CD4-positive, alpha-beta memory T cell (primary cell): ENCODE measurements around the gene TMEM179B. TPM values are rescaled to one million over a fixed set of nuclear protein-coding genes. Genes with fewer than 3 reads are reported as not detected.

Experiments used
- CTCF ChIA-PET: fragments of 350-600 bp; sonication (Branson Sonifier 250); formaldehyde crosslinking; loops from one replicate; lab custom pipeline; 2021; ENCODE audit warnings: inconsistent platforms; ENCODE audit not compliant: partially characterized antibody; lab: Charles Lee
- POLR2A ChIA-PET: fragments of 350-600 bp; sonication (Branson Sonifier 250); formaldehyde crosslinking; loops from one replicate; lab custom pipeline; 2021; ENCODE audit not compliant: partially characterized antibody; lab: Charles Lee
- DNase-seq, 5 donors: peaks; one replicate each; pipeline versions ENCODE4 v3.0.0 to v3.0.0-alpha.2; 2020 to 2022; ENCODE audit warnings: mixed read lengths in 1 of 5
- H3K27ac ChIP-seq: one replicate; pipeline ENCODE4 v1.7.0; 2013; ENCODE audit warnings: low read depth, low read length
- H3K27me3 ChIP-seq: 2 replicates; pipeline ENCODE4 v1.7.0; 2013; ENCODE audit warnings: mild to moderate bottlenecking, low read length, moderate library complexity; ENCODE audit not compliant: insufficient read depth
- H3K36me3 ChIP-seq: 2 replicates; pipeline ENCODE4 v1.7.0; 2013; ENCODE audit warnings: mild to moderate bottlenecking, low read length, moderate library complexity; ENCODE audit not compliant: insufficient read depth
- H3K4me1 ChIP-seq: 2 replicates; pipeline ENCODE4 v1.7.0; 2013; ENCODE audit warnings: mild to moderate bottlenecking, low read length, moderate library complexity; ENCODE audit not compliant: insufficient read depth
- H3K4me3 ChIP-seq, 2 donors: one replicate each; pipeline ENCODE4 v1.7.0; 2013; ENCODE audit warnings: low read length in 2 of 2, mild to moderate bottlenecking in 1 of 2
- H3K9me3 ChIP-seq, 2 donors: one replicate each; pipeline ENCODE4 v1.7.0; 2013; ENCODE audit warnings: low read length in 2 of 2, control low read depth in 1 of 2; ENCODE audit not compliant: control insufficient read depth in 1 of 2
- H3K27ac Mint-ChIP-seq, 7 donors: one replicate each; pipeline ENCODE4 v1.8.0; 2020 to 2021; ENCODE audit warnings: mixed read lengths in 7 of 7, mild to moderate bottlenecking in 6 of 7, inconsistent platforms in 3 of 7, moderate library complexity in 3 of 7
- H3K27me3 Mint-ChIP-seq, 2 donors: one replicate each; pipeline ENCODE4 v1.8.0; 2020 to 2021; ENCODE audit warnings: mixed read lengths in 2 of 2
- H3K36me3 Mint-ChIP-seq, 2 donors: one replicate each; pipeline ENCODE4 v1.8.0; 2020 to 2021; ENCODE audit warnings: mixed read lengths in 2 of 2, inconsistent platforms in 1 of 2, mild to moderate bottlenecking in 1 of 2
- H3K4me1 Mint-ChIP-seq, 4 donors: one replicate each; pipeline ENCODE4 v1.8.0; 2020 to 2021; ENCODE audit warnings: mixed read lengths in 4 of 4, mild to moderate bottlenecking in 1 of 4
- H3K4me3 Mint-ChIP-seq, 8 donors: one replicate each; pipeline ENCODE4 v1.8.0; 2020 to 2021; ENCODE audit warnings: mixed read lengths in 8 of 8, mild to moderate bottlenecking in 7 of 8, moderate library complexity in 6 of 8, inconsistent platforms in 3 of 8
- H3K9me3 Mint-ChIP-seq, 8 donors: one replicate each; pipeline ENCODE4 v1.8.0; 2020 to 2021; ENCODE audit warnings: mixed read lengths in 8 of 8, mild to moderate bottlenecking in 5 of 8, inconsistent platforms in 3 of 8, moderate library complexity in 1 of 8
- intact Hi-C: fragments of 100-400 bp; cut with micrococcal nuclease; formaldehyde crosslinking; loops from one replicate; pipeline ENCODE4 v1.15.1; 2023
- polyA plus RNA-seq, 2 donors: library from polyadenylated mRNA; unstranded; fragments of 300-500 nt; fragmentation: Illumina TruSeq; gene quantifications; one replicate each; pipeline ENCODE4 v1.2.3, GENCODE V29; 2021
- total RNA-seq, 2 experiments: library from RNA; stranded (reverse); gene quantifications; one replicate each; pipeline ENCODE4 v1.2.3, GENCODE V29; 2021

TMEM179B gene
- total and polyA plus RNA-seq, 4 experiments from 2014 or later = 66.3 to 166 (median 84.2) TPM

DNA sequence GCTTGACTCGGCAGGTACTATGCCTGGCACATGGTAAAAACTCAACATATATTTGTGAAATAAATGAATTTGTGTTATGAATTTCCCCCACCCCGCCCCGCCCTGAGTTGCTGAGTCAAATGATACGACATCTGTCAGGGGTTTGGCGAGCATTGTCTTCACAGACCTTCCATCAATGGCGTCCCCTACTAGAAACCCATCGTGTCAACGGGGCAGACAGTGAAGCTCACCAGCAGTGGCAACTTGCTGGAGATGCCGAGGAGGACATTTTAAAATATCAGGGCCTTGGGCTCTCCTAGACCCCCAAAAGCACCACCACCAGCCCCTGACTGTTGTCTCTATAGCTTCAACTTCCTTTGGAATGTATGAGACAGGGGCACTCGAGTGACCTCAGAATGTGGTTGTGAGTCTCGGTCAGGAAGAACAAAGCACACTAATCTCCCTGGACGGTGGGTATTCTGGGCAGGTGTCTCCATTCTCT lies 18.8 kb downstream of the TMEM179B start:
- Mint-ChIP-seq H3K36me3 (peaks cover 18 to 41% of the 10 kb centered on the region in 2 donors), H3K4me1 (peaks cover 21 to 43% (median 32%) of the 10 kb centered on the region in 4 donors), H3K27ac (peak overlapping the region; percentile 96 to 100 (median 99)), H3K27me3 (peaks cover 0 to 2% of the 10 kb centered on the region in 2 donors), H3K4me3 (peak overlapping the region; percentile 97 to 100 (median 99)), H3K9me3 (peaks cover 0 to 3% (median 0%) of the 10 kb centered on the region in 8 donors)
- peak overlapping the region; percentile 85 to 87 for H3K4me3 ChIP-seq
- H3K27me3 ChIP-seq = no peaks in the 10 kb centered on the region
- POLR2A ChIA-PET = interaction anchor here (0.6 to 25.8 kb wide), 22 partner anchors 9 to 232 kb away, joined by 3 to 801 read pairs (median 6); partner anchors contain the start of genes BSCL2, C11orf98, CSKMT and EEF1G
- no peaks in the 10 kb centered on the region for H3K9me3 ChIP-seq
- intact Hi-C loops = loop anchor here (1.0 kb wide), 7 partner anchors 14 to 75 kb away; partner anchors contain the start of genes STX5, TEX54, TMEM179B and TMEM223
- H3K27ac ChIP-seq = peak overlapping the region; percentile 94
- H3K36me3 ChIP-seq = peaks cover 23% of the 10 kb centered on the region
- no peak for DNase-seq
- CTCF ChIA-PET = interaction anchor here (0.8 to 1.3 kb wide), 4 partner anchors 10 to 57 kb away, joined by 3 to 12 read pairs (median 4); no protein-coding TSS in a partner anchor
- H3K4me1 ChIP-seq = peaks cover 22% of the 10 kb centered on the region

DNA sequence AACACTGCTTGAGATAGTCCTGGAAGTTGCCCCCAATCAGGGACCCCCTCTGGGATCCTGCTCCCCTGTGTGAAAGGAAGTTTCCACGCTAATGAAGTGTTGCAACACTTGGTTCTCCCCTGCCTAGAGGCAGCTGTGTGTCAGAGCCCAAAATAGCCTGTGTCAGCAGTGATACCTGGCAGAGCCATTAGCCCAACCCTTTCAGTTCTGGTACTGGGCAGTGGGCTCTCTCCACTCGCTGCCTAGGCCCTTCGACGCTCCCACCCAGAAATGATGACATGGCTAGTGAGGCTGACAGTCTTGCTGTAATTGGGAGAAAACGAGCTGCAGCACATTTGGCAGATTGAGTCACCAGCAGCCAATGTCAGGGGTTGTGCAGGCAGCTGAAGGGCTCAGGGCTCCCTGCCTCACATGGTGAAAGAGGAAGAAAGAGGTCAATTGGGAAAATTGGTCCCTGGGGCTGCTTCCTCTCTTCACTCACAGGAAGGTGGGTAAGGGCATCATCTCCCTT lies 19.5 kb downstream of the TMEM179B start:
- peaks cover 22 to 41% (median 30%) of the 10 kb centered on the region in 4 donors for H3K4me1 Mint-ChIP-seq
- Histone ChIP-seq H3K9me3 (no peaks in the 10 kb centered on the region), H3K36me3 (peaks cover 16% of the 10 kb centered on the region), H3K27ac (peak overlapping the region; percentile 94), H3K27me3 (no peaks in the 10 kb centered on the region), H3K4me1 (peaks cover 22% of the 10 kb centered on the region), H3K4me3 (no peak overlapping the region)
- peak overlapping the region in 6 of 8 donors; percentile 20 to 100 (median 99) for H3K4me3 Mint-ChIP-seq
- ChIA-PET CTCF (interaction anchor here (0.8 to 1.3 kb wide), 3 partner anchors 11 to 56 kb away, joined by 3 to 4 read pairs (median 3); no protein-coding TSS in a partner anchor), POLR2A (interaction anchor here (0.6 to 25.8 kb wide), 15 partner anchors 9 to 142 kb away, joined by 3 to 801 read pairs (median 9); partner anchors contain the start of genes C11orf98, CSKMT, HNRNPUL2 and SLC3A2)
- H3K36me3 Mint-ChIP-seq = peaks cover 11 to 34% of the 10 kb centered on the region in 2 donors
- H3K27ac Mint-ChIP-seq = peak overlapping the region in 5 of 7 donors; percentile 52 to 100 (median 97)
- H3K27me3 Mint-ChIP-seq = peaks cover 0 to 2% of the 10 kb centered on the region in 2 donors
- peaks cover 0 to 3% (median 0%) of the 10 kb centered on the region in 8 donors for H3K9me3 Mint-ChIP-seq
- intact Hi-C loops = no loop called here
- no peak for DNase-seq

DNA sequence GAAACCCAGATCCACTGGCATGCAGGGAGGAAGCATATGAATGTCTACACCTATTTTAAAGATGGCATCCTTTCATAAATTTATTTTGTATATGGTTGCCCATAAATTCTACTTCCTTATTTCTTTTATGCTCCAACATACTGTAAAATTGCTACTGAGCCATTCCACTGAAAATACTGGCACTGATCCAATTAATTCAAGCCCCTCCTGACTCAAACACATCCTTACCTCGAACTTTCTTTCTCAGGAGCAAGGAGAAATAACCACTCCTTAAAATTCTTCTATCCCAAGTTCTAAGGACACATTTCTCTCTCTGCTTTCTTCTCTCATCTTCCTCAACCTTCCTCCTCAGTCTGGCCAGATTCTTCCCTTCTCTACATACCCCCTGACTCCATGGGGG lies 23.5 kb downstream of the TMEM179B start:
- peak overlapping the region in 3 of 7 donors; percentile 39 to 74 (median 60) for H3K27ac Mint-ChIP-seq
- Histone ChIP-seq H3K36me3 (no peaks in the 10 kb centered on the region), H3K4me1 (peaks cover 7% of the 10 kb centered on the region), H3K27ac (no peak overlapping the region), H3K4me3 (no peak overlapping the region), H3K9me3 (no peaks in the 10 kb centered on the region), H3K27me3 (no peaks in the 10 kb centered on the region)
- intact Hi-C loops = no loop called here
- no peaks in the 10 kb centered on the region for H3K9me3 Mint-ChIP-seq
- peaks cover 0 to 3% of the 10 kb centered on the region in 2 donors for H3K36me3 Mint-ChIP-seq
- no peak for DNase-seq
- ChIA-PET CTCF (interaction anchor here (2.2 kb wide), 1 partner anchor 24 kb away, joined by 7 read pairs; the partner anchor contains the start of gene TMEM179B), POLR2A (interaction anchor here (0.9 to 1.8 kb wide), 2 partner anchors 17 to 19 kb away, joined by 3 to 9 read pairs; partner anchors contain the start of gene TMEM223)
- H3K4me3 Mint-ChIP-seq = peak overlapping the region in 1 of 8 donors; percentile 11
- no peaks in the 10 kb centered on the region for H3K27me3 Mint-ChIP-seq
- peaks cover 5 to 10% (median 9%) of the 10 kb centered on the region in 4 donors for H3K4me1 Mint-ChIP-seq

- H3K27ac Mint-ChIP-seq = peak overlapping the region in 1 of 7 donors; percentile 14
- peaks cover 0 to 9% of the 10 kb centered on the region in 2 donors for H3K36me3 Mint-ChIP-seq
- H3K27me3 ChIP-seq = no peaks in the 10 kb centered on the region
- H3K9me3 ChIP-seq = no peaks in the 10 kb centered on the region
- no peak overlapping the region for H3K4me3 Mint-ChIP-seq
- no peak overlapping the region for H3K4me3 ChIP-seq
- no peaks in the 10 kb centered on the region for H3K36me3 ChIP-seq
- H3K4me1 Mint-ChIP-seq = peaks cover under 1 to 7% (median 1%) of the 10 kb centered on the region in 4 donors
- POLR2A ChIA-PET = interaction anchor here (0.8 to 1.8 kb wide), 3 partner anchors 20 to 96 kb away, joined by 3 to 9 read pairs (median 4); partner anchors contain the start of genes TMEM179B and TMEM223
- intact Hi-C loops = no loop called here
- CTCF ChIA-PET = interaction anchor here (0.6 to 2.2 kb wide), 3 partner anchors 25 to 183 kb away, joined by 3 to 7 read pairs (median 3); partner anchors contain the start of gene TMEM179B
- DNase-seq = no peak
- H3K27me3 Mint-ChIP-seq = no peaks in the 10 kb centered on the region
- no peaks in the 10 kb centered on the region for H3K9me3 Mint-ChIP-seq
- no peak overlapping the region for H3K27ac ChIP-seq
- H3K4me1 ChIP-seq = no peaks in the 10 kb centered on the region
Observed at GRCh38 chr11:62811659-62812058, 24.5 kb downstream of the TMEM179B start.

GRCh38 chr11:62816557-62816956 lies 29.4 kb downstream of the TMEM179B start:
- H3K27ac Mint-ChIP-seq = no peak overlapping the region

GRCh38 chr11:62817129-62817528 lies 29.9 kb downstream of the TMEM179B start:
- H3K27ac ChIP-seq = no peak overlapping the region
- H3K4me3 Mint-ChIP-seq = no peak overlapping the region
- ChIA-PET CTCF (interaction anchor here (1.1 kb wide), 1 partner anchor 44 kb away, joined by 5 read pairs; no protein-coding TSS in a partner anchor), POLR2A (interaction anchor here (1.2 to 4.6 kb wide), 7 partner anchors 10 to 38 kb away, joined by 3 to 18 read pairs (median 5); partner anchors contain the start of genes NXF1, TMEM179B and WDR74)
- no peak for DNase-seq
- no peak overlapping the region for H3K4me3 ChIP-seq
- H3K27me3 ChIP-seq = no peaks in the 10 kb centered on the region
- intact Hi-C loops = no loop called here
- no peaks in the 10 kb centered on the region for H3K4me1 ChIP-seq
- H3K36me3 Mint-ChIP-seq = peaks cover 17 to 31% of the 10 kb centered on the region in 2 donors
- H3K4me1 Mint-ChIP-seq = peaks cover 0 to 3% (median 0%) of the 10 kb centered on the region in 4 donors
- no peaks in the 10 kb centered on the region for H3K9me3 Mint-ChIP-seq
- peaks cover 10% of the 10 kb centered on the region for H3K36me3 ChIP-seq
- no peaks in the 10 kb centered on the region for H3K27me3 Mint-ChIP-seq
- no peaks in the 10 kb centered on the region for H3K9me3 ChIP-seq
- no peak overlapping the region for H3K27ac Mint-ChIP-seq

More at GRCh38 chr11:62816557-62816956, 29.4 kb downstream of the TMEM179B start:
- Mint-ChIP-seq H3K27me3 (no peaks in the 10 kb centered on the region), H3K9me3 (no peaks in the 10 kb centered on the region), H3K4me1 (peaks cover 0 to 3% (median 0%) of the 10 kb centered on the region in 4 donors), H3K4me3 (no peak overlapping the region), H3K36me3 (peaks cover 17 to 31% of the 10 kb centered on the region in 2 donors)
- no peak for DNase-seq
- POLR2A ChIA-PET = interaction anchor here (0.7 to 4.6 kb wide), 9 partner anchors 10 to 63 kb away, joined by 3 to 18 read pairs (median 5); partner anchors contain the start of genes NXF1, STX5, TEX54 and TMEM179B
- intact Hi-C loops = no loop called here
- H3K27ac ChIP-seq = no peak overlapping the region
- peaks cover 9% of the 10 kb centered on the region for H3K36me3 ChIP-seq
- no peaks in the 10 kb centered on the region for H3K27me3 ChIP-seq
- no peaks in the 10 kb centered on the region for H3K9me3 ChIP-seq
- H3K4me1 ChIP-seq = no peaks in the 10 kb centered on the region
- CTCF ChIA-PET = interaction anchor here (0.6 to 1.1 kb wide), 3 partner anchors 16 to 478 kb away, joined by 3 to 7 read pairs (median 5); no protein-coding TSS in a partner anchor
- no peak overlapping the region for H3K4me3 ChIP-seq
